ENCODE results near the gene DLEC1. TPM values are rescaled to one million over a fixed set of nuclear protein-coding genes. Genes with fewer than 3 reads are reported as not detected.

Gene DLEC1
- total and polyA plus RNA-seq, 2 of the 4 experiments (the other 2 are of a cell fraction) = 0.03 TPM; not detected in 1

DNA sequence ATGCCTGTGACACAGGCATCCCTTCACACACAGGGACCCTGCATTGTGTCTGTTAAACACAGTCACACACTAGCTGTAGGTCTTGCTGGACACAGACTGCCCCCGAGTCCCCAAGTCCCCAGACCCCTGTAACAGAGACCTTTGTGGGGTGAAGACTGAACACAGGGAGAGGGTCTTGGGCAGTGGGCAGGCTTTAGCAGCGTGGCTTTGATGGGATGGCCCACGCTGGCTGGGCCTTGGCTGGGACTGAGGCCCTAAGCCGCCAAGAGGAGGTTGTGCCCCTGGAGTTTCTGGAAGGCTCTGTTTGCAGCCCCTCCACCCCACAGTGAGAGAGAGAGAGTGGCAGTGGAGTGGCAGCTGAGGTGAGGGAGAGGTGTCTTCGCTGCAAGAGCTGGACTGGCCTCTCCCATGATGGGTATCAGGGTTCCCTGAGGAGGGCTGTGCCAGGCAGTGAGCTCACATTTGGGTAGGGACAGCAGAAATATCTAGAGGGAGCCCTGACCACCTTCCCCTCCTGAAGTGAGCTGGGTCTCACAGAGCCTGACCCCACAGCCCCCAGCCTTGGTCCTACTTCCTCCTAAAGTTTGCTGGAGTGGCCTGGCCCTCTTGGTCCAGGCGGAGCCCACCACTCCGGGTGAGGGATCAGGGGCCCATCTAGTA is 49.1 kb upstream of the DLEC1 start:
- Histone ChIP-seq H3K79me1 (ENCODE audit: low read depth in 1 of 2, low read length in 2 of 2) (no peaks in the 10 kb centered on the region), H3K23ac (ENCODE audit: low read depth, low read length) (no peak overlapping the region), H3K4me2 (ENCODE audit: low read depth, low read length) (no peak overlapping the region), H2BK120ac (ENCODE audit: low read depth, low read length) (no peak overlapping the region), H3K4me3 (ENCODE audit: insufficient read depth, low read depth, low read length) (no peak overlapping the region), H4K91ac (ENCODE audit: insufficient read depth, low read depth, low read length) (no peak overlapping the region), H4K5ac (ENCODE audit: low read depth, low read length) (no peak overlapping the region), H2BK5ac (ENCODE audit: low read depth, low read length, poor library complexity, severe bottlenecking) (no peak overlapping the region), H2BK20ac (ENCODE audit: low read depth, low read length) (no peak overlapping the region), H3K27me3 (ENCODE audit: control insufficient read depth, insufficient read depth, low read length) (no peaks in the 10 kb centered on the region; the same call in 1 of the 2 replicates), H4K8ac (ENCODE audit: low read depth in 2 of 2, low read length in 2 of 2) (no peak overlapping the region), H2AFZ (replicated peaks; ENCODE audit: low read length, poor library complexity) (no peak overlapping the region), H3K18ac (ENCODE audit: low read depth, low read length) (no peak overlapping the region), H3K36me3 (ENCODE audit: control insufficient read depth, insufficient read depth, low read length) (no peaks in the 10 kb centered on the region), H3K56ac (ENCODE audit: extremely low read depth, insufficient read depth, low read length) (no peak overlapping the region), H3K14ac (replicated peaks; ENCODE audit: low read depth, low read length) (no peak overlapping the region), H2BK15ac (ENCODE audit: low read depth, low read length) (no peak overlapping the region), H3K4ac (ENCODE audit: low read depth, low read length) (no peak overlapping the region), H3K4me1 (ENCODE audit: control insufficient read depth, insufficient read depth, low read length) (peaks cover 2% of the 10 kb centered on the region), H4K20me1 (ENCODE audit: insufficient read depth, low read length) (no peaks in the 10 kb centered on the region), H3K9me1 (ENCODE audit: insufficient read depth, low read length) (0 out of 2 replicates have a peak, but pooled peaks cover 4% of the 10 kb centered on the region), H3K9ac (ENCODE audit: low read depth, low read length) (no peak overlapping the region), H2AK9ac (replicated peaks; ENCODE audit: low read depth, low read length, poor library complexity) (no peak overlapping the region), H3K9me3 (ENCODE audit: control insufficient read depth, insufficient read depth, low read length) (no peaks in the 10 kb centered on the region), H2AK5ac (ENCODE audit: low read depth, low read length) (0 out of 2 replicates have a peak overlapping the region, but pooled peaks have one; percentile 37), H3K27ac (ENCODE audit: insufficient read depth, low read length) (no peak overlapping the region)
- no peak for ATAC-seq (ENCODE audit: low read depth)
- BruUV-seq (replicated peaks) = no TSS peak
- TF ChIP-seq CEBPB (IDR thresholded peaks at IDR 0.05; ENCODE audit: low read depth, low read length) = no peak
- TF ChIP-seq, protein P1, sequence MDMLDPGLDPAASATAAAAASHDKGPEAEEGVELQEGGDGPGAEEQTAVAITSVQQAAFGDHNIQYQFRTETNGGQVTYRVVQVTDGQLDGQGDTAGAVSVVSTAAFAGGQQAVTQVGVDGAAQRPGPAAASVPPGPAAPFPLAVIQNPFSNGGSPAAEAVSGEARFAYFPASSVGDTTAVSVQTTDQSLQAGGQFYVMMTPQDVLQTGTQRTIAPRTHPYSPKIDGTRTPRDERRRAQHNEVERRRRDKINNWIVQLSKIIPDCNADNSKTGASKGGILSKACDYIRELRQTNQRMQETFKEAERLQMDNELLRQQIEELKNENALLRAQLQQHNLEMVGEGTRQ (IDR thresholded peaks at IDR 0.05; ENCODE audit: low read depth, low read length) = no peak
- no peak for TF ChIP-seq FOS (IDR thresholded peaks at IDR 0.05; ENCODE audit: low read depth, low read length)
- TF ChIP-seq CHD1 (IDR thresholded peaks at IDR 0.05; ENCODE audit: low read depth, low read length) = no peak
- TF ChIP-seq, protein P2, sequence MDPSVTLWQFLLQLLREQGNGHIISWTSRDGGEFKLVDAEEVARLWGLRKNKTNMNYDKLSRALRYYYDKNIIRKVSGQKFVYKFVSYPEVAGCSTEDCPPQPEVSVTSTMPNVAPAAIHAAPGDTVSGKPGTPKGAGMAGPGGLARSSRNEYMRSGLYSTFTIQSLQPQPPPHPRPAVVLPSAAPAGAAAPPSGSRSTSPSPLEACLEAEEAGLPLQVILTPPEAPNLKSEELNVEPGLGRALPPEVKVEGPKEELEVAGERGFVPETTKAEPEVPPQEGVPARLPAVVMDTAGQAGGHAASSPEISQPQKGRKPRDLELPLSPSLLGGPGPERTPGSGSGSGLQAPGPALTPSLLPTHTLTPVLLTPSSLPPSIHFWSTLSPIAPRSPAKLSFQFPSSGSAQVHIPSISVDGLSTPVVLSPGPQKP (IDR thresholded peaks at IDR 0.05; ENCODE audit: borderline replicate concordance, low read depth, low read length) = no peak
- no peak for TF ChIP-seq SMC3 (IDR thresholded peaks at IDR 0.05; ENCODE audit: low read depth, low read length)
- no peak for TF ChIP-seq RAD21 (IDR thresholded peaks at IDR 0.05; ENCODE audit: low read length)
- TF ChIP-seq RFX5 (IDR thresholded peaks at IDR 0.05; ENCODE audit: low read depth, low read length) = no peak
- TF ChIP-seq MXI1 (IDR thresholded peaks at IDR 0.05; ENCODE audit: borderline replicate concordance, low read depth, low read length) = no peak
- TF ChIP-seq MAZ (IDR thresholded peaks at IDR 0.05; ENCODE audit: borderline replicate concordance, low read depth, low read length) = no peak
- TF ChIP-seq MAFK (IDR thresholded peaks at IDR 0.05; ENCODE audit: low read depth, low read length) = no peak
- no peak for TF ChIP-seq POLR2A (IDR thresholded peaks at IDR 0.05; ENCODE audit: low read depth, low read length)
- no peak for TF ChIP-seq RCOR1 (IDR thresholded peaks at IDR 0.05; ENCODE audit: insufficient replicate concordance, low read length)
- TF ChIP-seq, protein P3, sequence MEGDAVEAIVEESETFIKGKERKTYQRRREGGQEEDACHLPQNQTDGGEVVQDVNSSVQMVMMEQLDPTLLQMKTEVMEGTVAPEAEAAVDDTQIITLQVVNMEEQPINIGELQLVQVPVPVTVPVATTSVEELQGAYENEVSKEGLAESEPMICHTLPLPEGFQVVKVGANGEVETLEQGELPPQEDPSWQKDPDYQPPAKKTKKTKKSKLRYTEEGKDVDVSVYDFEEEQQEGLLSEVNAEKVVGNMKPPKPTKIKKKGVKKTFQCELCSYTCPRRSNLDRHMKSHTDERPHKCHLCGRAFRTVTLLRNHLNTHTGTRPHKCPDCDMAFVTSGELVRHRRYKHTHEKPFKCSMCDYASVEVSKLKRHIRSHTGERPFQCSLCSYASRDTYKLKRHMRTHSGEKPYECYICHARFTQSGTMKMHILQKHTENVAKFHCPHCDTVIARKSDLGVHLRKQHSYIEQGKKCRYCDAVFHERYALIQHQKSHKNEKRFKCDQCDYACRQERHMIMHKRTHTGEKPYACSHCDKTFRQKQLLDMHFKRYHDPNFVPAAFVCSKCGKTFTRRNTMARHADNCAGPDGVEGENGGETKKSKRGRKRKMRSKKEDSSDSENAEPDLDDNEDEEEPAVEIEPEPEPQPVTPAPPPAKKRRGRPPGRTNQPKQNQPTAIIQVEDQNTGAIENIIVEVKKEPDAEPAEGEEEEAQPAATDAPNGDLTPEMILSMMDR (conservative IDR thresholded peaks at IDR 0.05; ENCODE audit: low read depth, low read length) = no peak
- no peak for TF ChIP-seq NFE2L2 (IDR thresholded peaks at IDR 0.05; ENCODE audit: low read depth, low read length)
- TF ChIP-seq BHLHE40 (IDR thresholded peaks at IDR 0.05; ENCODE audit: low read depth, low read length) = no peak
- intact Hi-C loops (cut with micrococcal nuclease) (no loop called here), in situ Hi-C loops (cut with MboI; ENCODE audit: low sequenced_read_pairs) (no loop called here), dilution Hi-C loops (cut with HindIII; ENCODE audit: low sequenced_read_pairs, unreplicated experiment) (no loop called here)
- ChIA-PET CTCF (no interaction called here), POLR2A (ENCODE audit: unreplicated experiment) (no interaction called here)
- WGBS, 2 experiments (ENCODE audit: extremely low coverage in 2 of 2, insufficient read length in 1 of 2) = 100% methylated on average over 2 of the region's 7 CpGs; no CpG with 5 or more reads in 1 of the 2 experiments
- no peak for DNase-seq
